ENCODE data around the gene ZMYND19. TPM values are rescaled to one million over a fixed set of nuclear protein-coding genes. Genes with fewer than 3 reads are reported as not detected.

Gene ZMYND19
- total and polyA plus RNA-seq, 2 of the 8 experiments (the other 6 are each of a cell fraction or from before 2014, with no cell fraction given): 42.4 to 58.7 TPM

DNA sequence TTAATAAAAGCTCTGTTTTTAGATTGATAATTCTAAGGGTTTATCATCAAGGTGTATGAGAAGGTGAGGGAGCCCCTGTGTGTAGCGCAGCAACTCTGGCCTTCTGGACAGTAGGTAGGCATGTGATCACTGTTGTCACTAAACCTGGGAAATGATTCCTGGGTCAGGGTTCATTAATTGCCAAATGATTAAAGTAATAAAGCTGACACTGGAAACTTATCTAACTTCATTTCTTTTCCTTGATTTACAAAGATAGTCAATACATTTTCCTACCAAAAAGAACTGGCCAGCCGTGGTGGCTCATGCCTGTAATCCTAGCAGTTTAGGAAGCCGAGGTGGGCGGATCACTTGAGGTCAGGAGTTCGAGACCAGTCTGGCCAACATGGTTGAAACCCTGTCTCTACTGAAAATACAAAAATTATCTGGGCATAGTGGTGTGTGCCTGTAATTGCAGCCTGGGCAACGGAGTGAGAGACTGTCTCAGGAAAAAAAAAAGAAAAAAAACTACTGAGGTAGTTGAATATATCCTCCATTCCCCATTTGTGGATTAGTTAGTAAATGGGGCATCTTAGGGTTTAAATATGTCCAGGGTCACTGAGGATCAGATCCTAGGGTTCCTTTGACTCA, 30.9 kb upstream of the ZMYND19 start:
- Histone ChIP-seq H4K91ac (replicated peaks; ENCODE audit: insufficient read length, low read length) (no peak overlapping the region), H3K9me3 (ENCODE audit: insufficient read depth in 2 of 2, low read depth in 1 of 2, low read length in 1 of 2) (no peaks in the 10 kb centered on the region), H3K36me3 (ENCODE audit: control insufficient read depth in 2 of 4, insufficient read depth in 4 of 4, low read length in 3 of 4) (peaks cover 3 to 6% (median 6%) of the 10 kb centered on the region in 4 experiments; a peak in 5 of 8 replicates), H3K23me2 (ENCODE audit: low read depth, low read length) (peaks cover 4% of the 10 kb centered on the region; the same call in 1 of the 2 replicates), H2AK5ac (ENCODE audit: low read depth, low read length) (no peak overlapping the region), H4K5ac (ENCODE audit: insufficient read length, low read depth, low read length) (no peak overlapping the region), H3K27me3 (replicated peaks in 1 of 4; ENCODE audit: control insufficient read depth in 3 of 4, extremely low read depth in 1 of 4, insufficient read depth in 3 of 4, low read length in 3 of 4) (no peaks in the 10 kb centered on the region), H2BK15ac (ENCODE audit: low read length) (no peak overlapping the region), H2BK120ac (replicated peaks; ENCODE audit: low read depth, low read length) (no peak overlapping the region), H2BK12ac (ENCODE audit: low read depth, low read length) (no peak overlapping the region), H3K27ac (ENCODE audit: low read depth, low read length) (no peak overlapping the region), H3K4me3 (ENCODE audit: extremely low read depth in 1 of 4, insufficient read depth in 2 of 4, low read depth in 3 of 4, low read length in 4 of 4) (0 out of 8 replicates have a peak overlapping the region, but pooled peaks of 1 of the 4 experiments have one; percentile 17), H3K18ac (ENCODE audit: extremely low read depth, low read length) (no peak overlapping the region), H3K79me2 (ENCODE audit: control insufficient read depth in 1 of 2, insufficient read depth in 2 of 2, low read length in 2 of 2) (peaks cover 51 to 86% of the 10 kb centered on the region in 2 experiments), H3K4ac (replicated peaks; ENCODE audit: insufficient read length, low read depth, low read length) (no peak overlapping the region), H3K79me1 (ENCODE audit: low read depth, low read length) (peaks cover 13% of the 10 kb centered on the region), H3K9ac (replicated peaks in 1 of 4; ENCODE audit: extremely low read depth in 1 of 4, low read depth in 3 of 4, low read length in 3 of 4) (no peak overlapping the region), H3K56ac (replicated peaks; ENCODE audit: insufficient read length, low read depth, low read length) (no peak overlapping the region), H2AFZ (ENCODE audit: low read length) (no peak overlapping the region), H3K4me1 (replicated peaks in 1 of 4; ENCODE audit: control insufficient read depth in 3 of 4, insufficient read depth in 4 of 4, low read length in 3 of 4) (peaks cover 0 to 16% (median 6%) of the 10 kb centered on the region in 4 experiments; a peak in 6 of 7 replicates), H2BK5ac (ENCODE audit: low read depth, low read length) (no peak overlapping the region), H3K14ac (ENCODE audit: insufficient read length) (no peak overlapping the region), H3K4me2 (ENCODE audit: insufficient read depth in 1 of 2, low read depth in 2 of 2, low read length in 2 of 2) (peak overlapping the region in 1 of 2 experiments; percentile 42; a peak in 3 of 4 replicates), H4K8ac (ENCODE audit: extremely low read depth, insufficient read depth, low read length) (no peak overlapping the region), H2BK20ac (ENCODE audit: low read length) (no peak overlapping the region), H4K20me1 (replicated peaks in 1 of 2; ENCODE audit: control insufficient read depth in 1 of 2, insufficient read depth in 2 of 2, low read length in 2 of 2) (peaks cover 4 to 25% of the 10 kb centered on the region in 2 experiments), H3K23ac (ENCODE audit: insufficient read length) (no peak overlapping the region)
- ChIA-PET POLR2A (ENCODE audit: partially characterized antibody) (interaction anchor here (0.7 to 3.5 kb wide), 5 partner anchors 13 to 51 kb away, joined by 3 to 25 read pairs (median 8); partner anchors contain the start of gene ZMYND19), CTCF (ENCODE audit: partially characterized antibody) (interaction anchor here (0.6 to 2.8 kb wide), 9 partner anchors 10 to 74 kb away, joined by 3 to 15 read pairs (median 3); no protein-coding TSS in a partner anchor)
- FAIRE-seq (no peak), DNase-seq (ENCODE audit: low read depth in 1 of 2, low spot score in 2 of 2) (no peak)
- TF ChIP-seq ASH2L (IDR thresholded peaks at IDR 0.05; ENCODE audit: low read length) (no peak), BACH1 (IDR thresholded peaks at IDR 0.05; ENCODE audit: low read length) (no peak), RAD21 (IDR thresholded peaks at IDR 0.05 in 1 of 2, conservative IDR thresholded peaks at IDR 0.05 in 1 of 2; ENCODE audit: low read depth in 2 of 2, low read length in 2 of 2) (peak in 1 of 2 experiments; percentile 11; a peak in 1 of 4 replicates), PHF8 (conservative IDR thresholded peaks at IDR 0.05; ENCODE audit: low read depth, low read length) (no peak), SP1 (IDR thresholded peaks at IDR 0.05; ENCODE audit: low read depth, low read length) (no peak)
- TF ChIP-seq, protein P1, sequence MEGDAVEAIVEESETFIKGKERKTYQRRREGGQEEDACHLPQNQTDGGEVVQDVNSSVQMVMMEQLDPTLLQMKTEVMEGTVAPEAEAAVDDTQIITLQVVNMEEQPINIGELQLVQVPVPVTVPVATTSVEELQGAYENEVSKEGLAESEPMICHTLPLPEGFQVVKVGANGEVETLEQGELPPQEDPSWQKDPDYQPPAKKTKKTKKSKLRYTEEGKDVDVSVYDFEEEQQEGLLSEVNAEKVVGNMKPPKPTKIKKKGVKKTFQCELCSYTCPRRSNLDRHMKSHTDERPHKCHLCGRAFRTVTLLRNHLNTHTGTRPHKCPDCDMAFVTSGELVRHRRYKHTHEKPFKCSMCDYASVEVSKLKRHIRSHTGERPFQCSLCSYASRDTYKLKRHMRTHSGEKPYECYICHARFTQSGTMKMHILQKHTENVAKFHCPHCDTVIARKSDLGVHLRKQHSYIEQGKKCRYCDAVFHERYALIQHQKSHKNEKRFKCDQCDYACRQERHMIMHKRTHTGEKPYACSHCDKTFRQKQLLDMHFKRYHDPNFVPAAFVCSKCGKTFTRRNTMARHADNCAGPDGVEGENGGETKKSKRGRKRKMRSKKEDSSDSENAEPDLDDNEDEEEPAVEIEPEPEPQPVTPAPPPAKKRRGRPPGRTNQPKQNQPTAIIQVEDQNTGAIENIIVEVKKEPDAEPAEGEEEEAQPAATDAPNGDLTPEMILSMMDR (IDR thresholded peaks at IDR 0.05; ENCODE audit: control extremely low read depth in 1 of 3, insufficient read depth in 1 of 3, low read depth in 1 of 3, low read length in 3 of 3): peak in 1 of 3 experiments; percentile 30; a peak in 1 of 4 replicates
- WGBS, 2 experiments (ENCODE audit: extremely low coverage in 1 of 2, insufficient coverage in 1 of 2, insufficient read length in 1 of 2, insufficient replicate concordance in 2 of 2, low coverage in 1 of 2, low lambda C conversion rate in 2 of 2, missing lambda C conversion rate in 1 of 2): 86% methylated on average over 6 of the region's 6 CpGs; no CpG with 5 or more reads in 1 of the 2 experiments

All from H1 (cell line).